Measurements from ENCODE around the gene STRADA. TPM values are rescaled to one million over a fixed set of nuclear protein-coding genes. Genes with fewer than 3 reads are reported as not detected.

Gene STRADA
- total and polyA plus RNA-seq, 2 experiments from 2014 or later: 18.0 to 28.8 TPM

GRCh38 chr17:63688396-63689020 lies 53.1 kb downstream of the STRADA start:
- Histone ChIP-seq H2AFZ (no peak overlapping the region), H3K27me3 (ENCODE audit: insufficient read depth) (no peaks in the 10 kb centered on the region), H4K20me1 (replicated peaks; ENCODE audit: insufficient read depth) (no peaks in the 10 kb centered on the region; the same call in 1 of the 2 replicates), H3K79me2 (replicated peaks; ENCODE audit: insufficient read depth) (no peaks in the 10 kb centered on the region), H3K4me3 (no peak overlapping the region), H3K9me2 (ENCODE audit: insufficient read depth) (no peaks in the 10 kb centered on the region), H3K4me2 (no peak overlapping the region), H3K36me3 (ENCODE audit: insufficient read depth) (peaks cover 4% of the 10 kb centered on the region; the same call in 1 of the 2 replicates), H3K4me1 (ENCODE audit: insufficient read depth) (no peaks in the 10 kb centered on the region), H3K27ac (ENCODE audit: low read depth) (no peak overlapping the region), H3F3A (replicated peaks; ENCODE audit: low read depth) (no peaks in the 10 kb centered on the region)
- H3K27ac Mint-ChIP-seq: no peak overlapping the region
- H3K27me3 Mint-ChIP-seq (ENCODE audit: insufficient read depth, low read depth, poor library complexity): peaks cover 2% of the 10 kb centered on the region
- H3K4me1 Mint-ChIP-seq: no peaks in the 10 kb centered on the region
- ATAC-seq (no peak), DNase-seq (ENCODE audit: low spot score) (no peak)
- peaks cover 10% of the 10 kb centered on the region; the same call in 1 of the 3 replicates for H3K36me3 Mint-ChIP-seq (ENCODE audit: low read depth)
- no peaks in the 10 kb centered on the region for H3K9me3 Mint-ChIP-seq
- TF ChIP-seq ZNF462 (CRISPR knock-in tag; IDR thresholded peaks at IDR 0.05): no peak
- no peak for TF ChIP-seq CREB1 (CRISPR knock-in tag; IDR thresholded peaks at IDR 0.05; ENCODE audit: low read depth)
- no peak overlapping the region for H3K4me3 Mint-ChIP-seq

DNA sequence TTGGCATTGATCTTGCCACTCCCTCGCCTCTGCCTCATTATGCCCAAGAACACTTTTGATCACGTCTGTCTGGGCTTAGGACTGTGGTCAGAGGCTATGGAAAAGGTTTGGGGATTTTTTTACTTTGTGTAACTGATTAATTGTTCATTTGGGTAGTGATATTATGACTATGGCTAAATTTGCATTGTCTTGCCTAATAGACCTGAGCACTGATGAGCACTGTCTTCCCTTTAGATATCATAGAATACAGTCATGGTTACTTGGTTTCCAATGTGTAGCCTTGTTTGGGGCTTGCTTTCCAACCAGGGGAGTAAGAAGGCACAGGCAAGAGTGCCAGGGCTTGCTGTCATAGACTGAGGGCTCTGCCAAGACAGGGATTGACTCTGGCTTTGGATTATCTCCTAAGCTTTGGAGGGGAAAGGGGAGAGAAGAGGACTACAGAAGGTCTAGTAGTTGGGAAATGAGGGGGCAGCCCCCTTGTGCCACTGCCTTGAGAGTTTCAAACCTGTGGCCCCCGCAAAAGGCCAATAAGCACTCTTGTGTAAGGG lies 55.4 kb downstream of the STRADA start:
- no peaks in the 10 kb centered on the region for H3K27me3 ChIP-seq (ENCODE audit: insufficient read depth)
- Mint-ChIP-seq H3K36me3 (ENCODE audit: low read depth) (peaks cover 12% of the 10 kb centered on the region), H3K4me1 (peaks cover 5% of the 10 kb centered on the region; the same call in 2 of the 3 replicates), H3K27me3 (ENCODE audit: insufficient read depth, low read depth, poor library complexity) (peaks cover 2% of the 10 kb centered on the region), H3K9me3 (no peaks in the 10 kb centered on the region), H3K27ac (no peak overlapping the region), H3K4me3 (no peak overlapping the region)
- no peaks in the 10 kb centered on the region; the same call in 1 of the 2 replicates for H4K20me1 ChIP-seq (replicated peaks; ENCODE audit: insufficient read depth)
- ATAC-seq (no peak), DNase-seq (ENCODE audit: low spot score) (no peak)
- no peaks in the 10 kb centered on the region for H3K9me2 ChIP-seq (ENCODE audit: insufficient read depth)
- H3K4me1 ChIP-seq (ENCODE audit: insufficient read depth): peaks cover 3% of the 10 kb centered on the region; the same call in 1 of the 2 replicates
- no peak overlapping the region for H3K4me3 ChIP-seq
- H3K4me2 ChIP-seq: no peak overlapping the region
- no peak overlapping the region for H3K27ac ChIP-seq (ENCODE audit: low read depth)
- H2AFZ ChIP-seq: no peak overlapping the region
- no peaks in the 10 kb centered on the region for H3K79me2 ChIP-seq (replicated peaks; ENCODE audit: insufficient read depth)
- H3K36me3 ChIP-seq (ENCODE audit: insufficient read depth): peaks cover 4% of the 10 kb centered on the region; the same call in 1 of the 2 replicates
- TF ChIP-seq NANOG (IDR thresholded peaks at IDR 0.05; ENCODE audit: borderline replicate concordance) (no peak), EZH2 (IDR thresholded peaks at IDR 0.05; ENCODE audit: low read depth, unreplicated experiment) (no peak), STAT1 (IDR thresholded peaks at IDR 0.05; ENCODE audit: unreplicated experiment) (no peak)
- 0 out of 2 replicates have a peak, but pooled peaks cover 3% of the 10 kb centered on the region for H3F3A ChIP-seq (replicated peaks; ENCODE audit: low read depth)
